Mucosa of rectum (tissue), 2 donors: ENCODE measurements around the gene PACS2.

Experiments used
- H3K27ac ChIP-seq, 2 donors: one replicate each; pipeline ENCODE4 v1.7.0; 2013; ENCODE audit warnings: inconsistent platforms in 2 of 2, low read depth in 2 of 2, low read length in 2 of 2
- H3K27me3 ChIP-seq, 2 donors: one replicate each; pipeline ENCODE4 v1.7.0; 2013; ENCODE audit warnings: low read length in 2 of 2; ENCODE audit not compliant: control insufficient read depth in 2 of 2, insufficient read depth in 2 of 2
- H3K36me3 ChIP-seq, 2 donors: one replicate each; pipeline ENCODE4 v1.7.0; 2013; ENCODE audit warnings: low read length in 2 of 2; ENCODE audit not compliant: control insufficient read depth in 2 of 2, insufficient read depth in 2 of 2
- H3K4me1 ChIP-seq, 2 donors: one replicate each; pipeline ENCODE4 v1.7.0; 2013; ENCODE audit warnings: low read length in 2 of 2, mild to moderate bottlenecking in 1 of 2; ENCODE audit not compliant: control insufficient read depth in 2 of 2, insufficient read depth in 2 of 2
- H3K4me3 ChIP-seq, 2 donors: one replicate each; pipeline ENCODE4 v1.7.0; 2013; ENCODE audit warnings: low read length in 2 of 2
- H3K9ac ChIP-seq, 2 donors: one replicate each; pipeline ENCODE4 v1.7.0; 2013; ENCODE audit warnings: low read length in 2 of 2, low read depth in 1 of 2, mild to moderate bottlenecking in 1 of 2
- H3K9me3 ChIP-seq, 2 donors: one replicate each; pipeline ENCODE4 v1.7.0; 2013; ENCODE audit warnings: low read length in 2 of 2; ENCODE audit not compliant: control insufficient read depth in 2 of 2
- donor health status: healthy.
- donor health status: Normal muscosa, but diverticular disease.

PACS2 gene

DNA sequence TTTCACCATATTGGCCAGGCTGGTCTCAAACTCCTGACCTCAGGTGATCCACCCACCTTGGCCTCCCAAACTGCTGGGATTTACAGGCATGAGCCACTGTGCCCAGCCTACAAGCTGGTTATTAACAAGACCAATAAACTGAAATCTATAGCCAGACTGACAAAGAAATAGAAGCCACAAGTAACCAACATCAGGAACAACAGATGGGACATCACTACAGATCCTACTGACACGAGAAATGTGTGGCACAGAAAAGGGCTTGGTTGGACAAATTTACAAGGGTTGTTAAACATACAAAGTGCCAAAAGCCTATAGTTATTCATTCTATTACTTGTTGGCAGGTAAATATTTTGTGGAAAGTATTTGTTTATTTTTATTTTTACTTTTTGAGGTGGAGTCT, 116.7 kb downstream of the PACS2 start:
- no peaks in the 10 kb centered on the region for H3K9me3 ChIP-seq
- no peak overlapping the region for H3K4me3 ChIP-seq
- H3K36me3 ChIP-seq: peaks cover 0 to 6% of the 10 kb centered on the region in 2 donors
- no peaks in the 10 kb centered on the region for H3K27me3 ChIP-seq
- no peak overlapping the region for H3K27ac ChIP-seq
- no peak overlapping the region for H3K9ac ChIP-seq
- H3K4me1 ChIP-seq: no peaks in the 10 kb centered on the region

DNA sequence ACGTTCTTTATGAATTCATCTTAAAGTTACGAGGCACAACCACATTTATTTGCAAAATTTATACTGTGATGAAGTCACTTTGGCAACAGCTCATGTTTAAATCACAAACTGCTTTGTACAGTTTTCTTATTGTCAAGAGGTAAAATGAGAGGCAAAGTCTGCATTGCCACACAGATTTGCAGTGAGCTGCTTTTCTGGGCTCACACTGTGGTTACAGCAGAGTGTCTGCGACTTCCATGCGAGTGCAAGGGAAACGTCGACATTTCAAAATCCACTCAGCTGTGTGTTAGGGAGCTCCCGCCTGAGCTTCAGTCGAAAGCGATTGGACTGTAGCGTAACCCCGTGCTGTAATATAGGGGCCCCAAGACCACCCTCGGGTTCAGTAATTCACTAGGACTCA, 118.1 kb downstream of the PACS2 start:
- Histone ChIP-seq H3K27ac (no peak overlapping the region), H3K9ac (no peak overlapping the region), H3K27me3 (no peaks in the 10 kb centered on the region), H3K36me3 (no peaks in the 10 kb centered on the region), H3K4me1 (no peaks in the 10 kb centered on the region), H3K4me3 (no peak overlapping the region), H3K9me3 (no peaks in the 10 kb centered on the region)

DNA sequence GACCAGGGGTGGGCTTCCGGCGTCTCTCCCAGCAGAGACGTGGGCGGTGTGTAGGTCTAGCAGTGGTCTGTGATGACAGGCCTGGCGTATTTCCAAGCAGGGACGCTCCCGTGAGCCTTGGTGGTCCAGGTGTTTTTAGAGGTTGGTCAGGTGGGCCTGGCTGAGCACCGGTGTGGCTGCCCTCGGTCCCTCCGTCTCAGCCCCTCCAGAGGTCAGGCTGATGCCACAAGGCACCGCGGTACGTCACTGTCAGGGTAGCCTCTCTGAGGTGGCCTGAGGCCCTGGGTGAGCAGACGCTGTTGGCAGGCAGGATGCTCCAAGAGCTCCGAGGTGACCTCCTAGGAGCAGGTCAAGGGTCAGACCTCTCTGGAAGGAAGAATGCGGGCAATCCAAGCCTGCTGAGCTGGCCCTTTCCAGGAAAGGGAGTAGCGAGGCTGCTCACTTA, 118.6 kb downstream of the PACS2 start:
- no peaks in the 10 kb centered on the region for H3K36me3 ChIP-seq
- H3K4me3 ChIP-seq: no peak overlapping the region
- H3K4me1 ChIP-seq: no peaks in the 10 kb centered on the region
- H3K9me3 ChIP-seq: no peaks in the 10 kb centered on the region
- no peak overlapping the region for H3K9ac ChIP-seq
- H3K27me3 ChIP-seq: no peaks in the 10 kb centered on the region
- H3K27ac ChIP-seq: no peak overlapping the region

DNA sequence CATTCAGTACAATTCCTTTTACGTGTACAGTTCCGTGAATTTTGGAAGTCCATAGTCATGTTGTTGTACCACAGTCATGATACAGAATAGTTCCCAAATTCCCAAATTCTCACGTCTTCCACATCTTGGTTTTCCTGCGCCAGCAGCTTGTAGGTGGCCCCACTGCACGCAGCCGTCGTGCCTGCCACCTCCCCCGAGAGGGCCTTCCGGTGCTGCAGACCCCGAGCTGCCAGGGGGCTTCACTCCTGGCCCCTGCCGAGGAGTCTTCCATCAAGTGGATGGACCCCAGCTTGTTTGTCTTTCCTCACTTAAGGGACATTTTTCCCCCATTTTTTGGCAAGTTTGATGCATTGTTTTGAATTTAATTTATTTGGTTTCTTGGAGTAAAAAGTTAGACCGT, 121.9 kb downstream of the PACS2 start:
- Histone ChIP-seq H3K27me3 (no peaks in the 10 kb centered on the region), H3K9ac (no peak overlapping the region), H3K36me3 (peaks cover 0 to 2% of the 10 kb centered on the region in 2 donors), H3K27ac (no peak overlapping the region), H3K4me1 (no peaks in the 10 kb centered on the region), H3K9me3 (no peaks in the 10 kb centered on the region), H3K4me3 (no peak overlapping the region)

DNA sequence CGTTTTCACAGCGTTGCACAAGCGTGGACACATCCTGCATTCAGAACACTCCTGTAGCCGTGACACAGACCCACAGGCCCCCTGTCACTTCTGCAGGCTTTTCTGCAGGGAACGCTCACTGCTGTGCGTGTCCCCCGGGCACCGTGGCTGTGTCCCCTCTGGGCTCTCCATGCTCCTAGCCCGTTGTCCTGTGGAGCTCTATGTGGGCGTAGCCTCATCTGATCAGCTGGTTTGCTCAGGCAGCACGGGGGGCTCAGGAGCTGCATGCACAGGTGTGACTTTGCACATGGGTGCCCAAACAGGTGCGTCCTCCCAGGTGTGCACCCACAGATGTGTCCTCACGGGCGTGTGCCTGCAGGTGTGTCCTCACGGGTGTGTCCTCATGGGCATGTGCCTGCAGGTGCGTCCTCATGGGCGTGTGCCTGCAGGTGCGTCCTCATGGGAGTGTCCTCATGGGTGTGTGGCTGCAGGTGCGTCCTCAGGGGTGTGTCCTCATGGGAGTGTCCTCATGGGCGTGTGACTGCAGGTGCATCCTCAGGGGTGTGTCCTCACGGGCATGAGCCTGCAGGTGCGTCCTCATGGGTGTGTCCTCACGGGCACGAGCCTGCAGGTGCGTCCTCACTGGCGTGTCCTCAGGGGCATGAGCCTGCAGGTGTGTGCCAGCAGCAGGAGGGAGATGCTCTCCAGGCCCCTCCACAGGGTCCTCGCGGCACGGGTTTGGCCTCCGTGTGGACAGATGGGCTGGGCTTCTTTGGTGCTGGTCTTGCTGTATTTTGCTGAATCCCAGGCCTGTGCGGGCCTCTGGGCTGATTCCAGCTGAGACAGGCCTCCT, 122.6 kb downstream of the PACS2 start:
- Histone ChIP-seq H3K9ac (no peak overlapping the region), H3K4me3 (no peak overlapping the region), H3K9me3 (no peaks in the 10 kb centered on the region)

DNA sequence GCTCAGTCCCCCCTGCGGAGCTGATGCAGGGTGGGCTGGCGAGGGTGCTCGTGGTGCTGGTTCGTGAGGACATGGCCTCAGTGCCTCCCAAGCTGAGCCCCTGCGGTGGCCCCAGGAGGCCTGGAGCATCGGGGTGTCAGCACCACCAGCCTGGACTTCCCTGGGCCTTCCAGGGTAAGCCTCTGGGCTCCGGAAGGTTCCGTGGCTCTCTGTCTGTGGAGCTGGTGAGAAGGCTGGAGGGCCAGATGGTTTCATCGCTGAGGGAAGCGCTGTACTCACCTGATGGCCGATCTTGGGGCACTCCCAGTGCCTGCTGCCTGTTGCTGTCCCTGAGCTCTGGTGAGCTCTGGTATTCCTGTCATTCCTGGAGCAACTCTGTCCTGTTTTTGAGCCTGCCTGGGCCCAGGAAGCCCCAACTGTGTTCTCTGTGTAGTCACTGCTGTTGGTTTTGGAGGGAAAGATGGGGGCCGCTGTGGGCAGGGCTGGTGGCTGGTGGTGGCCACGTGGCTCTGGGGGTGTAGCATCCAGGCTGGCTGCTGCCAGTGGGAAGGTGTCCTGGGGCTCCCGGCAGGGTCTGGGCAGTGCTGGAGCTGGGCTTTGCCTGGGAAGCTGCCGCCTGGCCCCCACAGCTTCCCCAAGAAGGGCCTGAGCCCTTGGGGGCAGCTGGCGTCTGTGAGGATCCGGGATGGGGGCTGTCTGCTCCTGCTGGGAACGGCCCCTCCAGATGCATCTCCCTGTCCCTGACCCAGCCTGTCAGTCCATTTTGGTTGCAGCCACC, 123.4 kb downstream of the PACS2 start:
- Histone ChIP-seq H3K36me3 (peaks cover under 1 to 10% of the 10 kb centered on the region in 2 donors), H3K27ac (no peak overlapping the region), H3K9ac (no peak overlapping the region), H3K9me3 (no peaks in the 10 kb centered on the region), H3K27me3 (no peaks in the 10 kb centered on the region), H3K4me3 (no peak overlapping the region), H3K4me1 (no peaks in the 10 kb centered on the region)

More for the DNA sequence above, 122.6 kb downstream of the PACS2 start:
- Histone ChIP-seq H3K27me3 (no peaks in the 10 kb centered on the region), H3K4me1 (no peaks in the 10 kb centered on the region), H3K36me3 (peaks cover 0 to 2% of the 10 kb centered on the region in 2 donors), H3K27ac (no peak overlapping the region)

DNA sequence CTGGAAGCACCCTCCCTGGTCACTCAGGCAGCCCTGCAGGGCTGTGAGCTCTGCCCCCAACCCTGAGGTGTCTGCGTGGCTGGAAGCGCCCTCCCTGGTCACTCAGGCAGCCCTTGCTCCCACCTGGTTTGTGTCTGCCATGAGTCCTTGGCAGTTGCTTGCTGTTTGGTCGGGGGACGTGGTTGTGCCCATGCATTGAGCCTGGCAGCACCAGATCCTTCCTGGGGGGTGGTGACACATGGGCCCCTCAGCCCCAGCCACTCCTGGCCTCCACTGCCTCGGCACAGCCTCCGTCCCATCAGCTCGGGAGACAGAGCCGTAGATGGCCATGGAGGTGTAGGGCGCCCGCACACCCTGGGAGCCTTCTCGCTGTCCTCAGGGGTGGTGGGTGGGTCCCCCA, 124.6 kb downstream of the PACS2 start:
- H3K36me3 ChIP-seq: peaks cover 3 to 13% of the 10 kb centered on the region in 2 donors
- H3K27me3 ChIP-seq: no peaks in the 10 kb centered on the region
- H3K4me1 ChIP-seq: no peaks in the 10 kb centered on the region
- H3K9me3 ChIP-seq: no peaks in the 10 kb centered on the region
- H3K9ac ChIP-seq: no peak overlapping the region
- H3K4me3 ChIP-seq: no peak overlapping the region
- H3K27ac ChIP-seq: no peak overlapping the region

DNA sequence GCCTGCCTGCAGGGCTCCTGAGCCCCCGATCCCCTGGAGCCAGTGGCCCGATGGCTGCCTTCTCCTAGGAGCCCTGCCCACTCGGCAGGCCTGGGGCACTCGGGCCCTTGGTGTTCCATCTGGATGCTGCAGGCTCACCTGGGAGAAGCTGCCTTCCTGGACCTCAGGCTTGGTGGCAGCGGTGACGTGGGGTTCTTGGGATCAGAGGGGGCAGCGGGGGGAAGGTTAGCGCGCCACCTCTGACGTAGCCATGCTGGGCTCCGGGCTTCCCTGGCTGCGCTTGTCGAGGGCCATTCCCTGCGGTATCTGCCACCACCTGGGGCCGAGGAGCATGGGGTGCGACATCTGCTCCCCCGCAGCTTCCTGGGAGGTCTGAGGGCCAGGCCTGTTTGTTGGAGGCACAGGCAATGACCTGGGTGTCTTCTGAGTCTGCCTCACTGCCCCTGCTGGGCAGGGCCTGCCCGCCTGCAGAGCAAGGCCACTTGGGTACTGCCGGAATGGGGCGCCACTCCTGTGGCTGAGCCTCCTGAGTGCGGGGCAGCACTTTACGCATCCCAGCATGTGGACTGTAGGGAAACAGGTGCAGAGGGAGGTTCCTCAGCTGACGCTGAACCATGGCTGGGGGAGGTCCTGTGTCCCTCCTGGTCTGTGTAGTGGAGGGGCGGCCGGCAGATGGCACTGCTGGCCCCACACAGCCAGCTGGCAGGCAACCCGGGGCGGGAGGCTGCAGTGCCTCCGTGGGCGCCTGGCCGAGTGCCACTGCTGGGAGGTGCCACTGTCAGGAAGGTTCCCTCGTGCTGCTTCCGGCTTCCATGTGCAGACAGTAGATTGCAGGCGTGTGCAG, 125.4 kb downstream of the PACS2 start:
- Histone ChIP-seq H3K4me3 (no peak overlapping the region), H3K4me1 (no peaks in the 10 kb centered on the region), H3K36me3 (peaks cover 3 to 13% of the 10 kb centered on the region in 2 donors), H3K9ac (no peak overlapping the region), H3K9me3 (no peaks in the 10 kb centered on the region), H3K27me3 (no peaks in the 10 kb centered on the region), H3K27ac (no peak overlapping the region)

DNA sequence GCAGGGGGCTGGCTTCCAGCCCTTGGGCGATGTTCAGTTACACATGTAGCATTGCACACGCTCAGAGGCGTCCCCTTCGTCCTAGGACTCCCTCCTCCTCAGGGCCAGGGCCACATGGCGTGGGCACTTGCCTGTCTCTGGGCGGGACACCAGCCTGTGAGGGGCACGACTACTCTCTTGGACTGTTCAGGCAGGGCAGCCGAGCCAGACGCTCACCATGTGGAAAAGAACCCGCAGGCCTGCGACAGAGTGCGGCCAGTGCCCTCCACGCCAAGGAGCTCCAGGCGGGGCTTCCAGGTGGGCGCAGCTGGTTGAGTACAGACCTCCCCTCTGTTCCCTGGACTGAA, 126.0 kb downstream of the PACS2 start:
- H3K9me3 ChIP-seq: no peaks in the 10 kb centered on the region
- H3K4me3 ChIP-seq: no peak overlapping the region
- no peak overlapping the region for H3K27ac ChIP-seq
- no peaks in the 10 kb centered on the region for H3K27me3 ChIP-seq
- H3K36me3 ChIP-seq: peaks cover 3 to 13% of the 10 kb centered on the region in 2 donors
- no peaks in the 10 kb centered on the region for H3K4me1 ChIP-seq
- H3K9ac ChIP-seq: no peak overlapping the region

DNA sequence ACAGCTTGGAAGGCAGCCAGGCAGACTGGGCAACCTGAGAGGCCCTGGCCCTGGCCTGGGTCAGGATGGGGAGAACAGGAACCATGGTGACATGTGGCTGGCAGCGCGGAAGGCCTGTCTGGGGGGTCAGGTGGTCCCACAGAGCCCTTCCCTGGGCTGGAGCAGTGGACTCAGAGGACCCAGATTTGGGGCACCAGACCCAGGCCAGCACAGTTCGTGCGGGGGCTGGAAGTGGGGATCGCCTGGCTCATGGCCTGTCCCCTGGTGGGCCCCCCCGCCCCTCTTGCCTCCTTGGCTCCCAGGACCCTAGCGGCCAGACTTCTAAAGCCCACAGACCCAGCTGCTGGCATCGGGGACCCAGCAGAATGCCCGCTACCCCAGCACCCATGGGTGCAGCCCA, 126.4 kb downstream of the PACS2 start:
- Histone ChIP-seq H3K9ac (no peak overlapping the region), H3K9me3 (no peaks in the 10 kb centered on the region), H3K27ac (no peak overlapping the region), H3K36me3 (peaks cover 3 to 13% of the 10 kb centered on the region in 2 donors), H3K27me3 (no peaks in the 10 kb centered on the region), H3K4me1 (no peaks in the 10 kb centered on the region), H3K4me3 (no peak overlapping the region)
